OCI-LY1 (cell line): ENCODE data around the gene CYP17A1.

Source experiments
- CTCF ChIP-seq: fragments of 200-600 bp; sonication (generic), shearing (Covaris generic); IDR thresholded peaks from 2 replicates; pipeline ENCODE4 v1.5.1; 2017; ENCODE audit warnings: mild to moderate bottlenecking, antibody characterized with exemption, low read length, moderate library complexity, mixed read lengths
- EZH2 ChIP-seq: fragments of 200-600 bp; sonication (generic), shearing (Covaris generic); IDR thresholded peaks from 2 replicates; pipeline ENCODE4 v1.8.0; 2017; ENCODE audit warnings: borderline replicate concordance, mixed run types, mild to moderate bottlenecking, antibody characterized with exemption, low read length, moderate library complexity, mixed read lengths

- TF ChIP-seq CTCF, result no peak
- no peak for TF ChIP-seq EZH2
These were observed 41.5 kb downstream of the CYP17A1 start for GRCh38 chr10:102795453-102796406.
